H1 (cell line): ENCODE measurements around the gene PLPP7. TPM values are rescaled to one million over a fixed set of nuclear protein-coding genes. Genes with fewer than 3 reads are reported as not detected.

ENCODE experiments used
- polyA plus RNA-seq, 7 experiments: library from polyadenylated mRNA; depleted of rRNA in 3 of 7; stranded (reverse) in 5 of 7; unstranded in 2 of 7; fragments of >200 nt in 5 of 7; fragments of 200-250 nt in 2 of 7; gene quantifications; 1 replicate in 5 of 7; 2 replicates in 1 of 7; 4 replicates in 1 of 7; pipeline versions ENCODE4 v1.2.1 to v1.2.3, GENCODE V29; 2011 to 2013; ENCODE audit warnings: missing spikeins in 2 of 7, mixed read lengths in 2 of 7
- total RNA-seq: library from RNA; stranded (reverse); fragmentation: NEBNext Ultra II Directional; extraction: Animal tissue kit (Norgen Biotek cat#: 25700); gene quantifications from 2 replicates; pipeline ENCODE4 v1.2.1, GENCODE V29; 2021
- TF ChIP-seq, protein P1 (sequence below): fragments of 300-600 bp; sonication (generic); IDR thresholded peaks from 2 replicates; pipeline ENCODE4 v1.7.1; 2012; ENCODE audit warnings: low read length, moderate library complexity, mild to moderate bottlenecking, inconsistent platforms; ENCODE audit not compliant: insufficient replicate concordance

PLPP7 gene
- total and polyA plus RNA-seq, 2 of the 8 experiments (the other 6 are each of a cell fraction or from before 2014, with no cell fraction given) = 3.4 to 3.9 TPM

DNA sequence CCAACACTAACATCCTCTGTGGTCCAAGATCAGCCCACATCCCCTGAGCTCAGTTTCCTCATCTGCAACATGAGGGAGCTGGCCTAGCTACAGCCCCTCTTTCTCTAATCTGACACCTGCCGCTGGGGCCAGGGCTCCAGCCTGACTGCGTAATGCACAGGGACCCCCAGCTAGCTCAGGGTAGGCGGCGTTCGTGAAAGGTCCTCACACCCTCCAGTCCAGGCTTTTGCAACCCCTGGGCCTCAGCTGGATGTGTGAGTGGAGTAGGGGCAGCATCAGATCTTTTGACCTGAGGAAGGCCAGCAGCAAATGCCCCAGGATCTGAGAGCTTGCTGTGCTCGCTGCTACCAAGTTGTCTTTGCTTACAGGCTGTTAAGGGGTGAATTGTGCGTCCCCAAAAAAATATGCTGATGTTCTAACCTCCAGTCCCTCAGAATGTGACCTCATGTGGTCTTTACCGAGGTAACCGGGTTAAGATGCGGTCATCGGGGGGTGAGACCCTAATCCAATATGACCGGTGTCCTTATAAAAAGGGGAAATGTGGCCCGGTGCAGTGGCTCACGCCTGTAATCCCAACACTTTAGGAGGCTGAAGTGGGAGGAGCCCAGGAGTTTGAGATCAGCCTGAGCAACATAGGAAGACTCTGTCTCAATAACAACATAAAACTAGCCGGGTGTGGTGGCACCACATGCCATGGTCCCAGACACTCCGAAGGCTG lies 47.8 kb downstream of the PLPP7 start (continued):
- TF ChIP-seq, protein P1, sequence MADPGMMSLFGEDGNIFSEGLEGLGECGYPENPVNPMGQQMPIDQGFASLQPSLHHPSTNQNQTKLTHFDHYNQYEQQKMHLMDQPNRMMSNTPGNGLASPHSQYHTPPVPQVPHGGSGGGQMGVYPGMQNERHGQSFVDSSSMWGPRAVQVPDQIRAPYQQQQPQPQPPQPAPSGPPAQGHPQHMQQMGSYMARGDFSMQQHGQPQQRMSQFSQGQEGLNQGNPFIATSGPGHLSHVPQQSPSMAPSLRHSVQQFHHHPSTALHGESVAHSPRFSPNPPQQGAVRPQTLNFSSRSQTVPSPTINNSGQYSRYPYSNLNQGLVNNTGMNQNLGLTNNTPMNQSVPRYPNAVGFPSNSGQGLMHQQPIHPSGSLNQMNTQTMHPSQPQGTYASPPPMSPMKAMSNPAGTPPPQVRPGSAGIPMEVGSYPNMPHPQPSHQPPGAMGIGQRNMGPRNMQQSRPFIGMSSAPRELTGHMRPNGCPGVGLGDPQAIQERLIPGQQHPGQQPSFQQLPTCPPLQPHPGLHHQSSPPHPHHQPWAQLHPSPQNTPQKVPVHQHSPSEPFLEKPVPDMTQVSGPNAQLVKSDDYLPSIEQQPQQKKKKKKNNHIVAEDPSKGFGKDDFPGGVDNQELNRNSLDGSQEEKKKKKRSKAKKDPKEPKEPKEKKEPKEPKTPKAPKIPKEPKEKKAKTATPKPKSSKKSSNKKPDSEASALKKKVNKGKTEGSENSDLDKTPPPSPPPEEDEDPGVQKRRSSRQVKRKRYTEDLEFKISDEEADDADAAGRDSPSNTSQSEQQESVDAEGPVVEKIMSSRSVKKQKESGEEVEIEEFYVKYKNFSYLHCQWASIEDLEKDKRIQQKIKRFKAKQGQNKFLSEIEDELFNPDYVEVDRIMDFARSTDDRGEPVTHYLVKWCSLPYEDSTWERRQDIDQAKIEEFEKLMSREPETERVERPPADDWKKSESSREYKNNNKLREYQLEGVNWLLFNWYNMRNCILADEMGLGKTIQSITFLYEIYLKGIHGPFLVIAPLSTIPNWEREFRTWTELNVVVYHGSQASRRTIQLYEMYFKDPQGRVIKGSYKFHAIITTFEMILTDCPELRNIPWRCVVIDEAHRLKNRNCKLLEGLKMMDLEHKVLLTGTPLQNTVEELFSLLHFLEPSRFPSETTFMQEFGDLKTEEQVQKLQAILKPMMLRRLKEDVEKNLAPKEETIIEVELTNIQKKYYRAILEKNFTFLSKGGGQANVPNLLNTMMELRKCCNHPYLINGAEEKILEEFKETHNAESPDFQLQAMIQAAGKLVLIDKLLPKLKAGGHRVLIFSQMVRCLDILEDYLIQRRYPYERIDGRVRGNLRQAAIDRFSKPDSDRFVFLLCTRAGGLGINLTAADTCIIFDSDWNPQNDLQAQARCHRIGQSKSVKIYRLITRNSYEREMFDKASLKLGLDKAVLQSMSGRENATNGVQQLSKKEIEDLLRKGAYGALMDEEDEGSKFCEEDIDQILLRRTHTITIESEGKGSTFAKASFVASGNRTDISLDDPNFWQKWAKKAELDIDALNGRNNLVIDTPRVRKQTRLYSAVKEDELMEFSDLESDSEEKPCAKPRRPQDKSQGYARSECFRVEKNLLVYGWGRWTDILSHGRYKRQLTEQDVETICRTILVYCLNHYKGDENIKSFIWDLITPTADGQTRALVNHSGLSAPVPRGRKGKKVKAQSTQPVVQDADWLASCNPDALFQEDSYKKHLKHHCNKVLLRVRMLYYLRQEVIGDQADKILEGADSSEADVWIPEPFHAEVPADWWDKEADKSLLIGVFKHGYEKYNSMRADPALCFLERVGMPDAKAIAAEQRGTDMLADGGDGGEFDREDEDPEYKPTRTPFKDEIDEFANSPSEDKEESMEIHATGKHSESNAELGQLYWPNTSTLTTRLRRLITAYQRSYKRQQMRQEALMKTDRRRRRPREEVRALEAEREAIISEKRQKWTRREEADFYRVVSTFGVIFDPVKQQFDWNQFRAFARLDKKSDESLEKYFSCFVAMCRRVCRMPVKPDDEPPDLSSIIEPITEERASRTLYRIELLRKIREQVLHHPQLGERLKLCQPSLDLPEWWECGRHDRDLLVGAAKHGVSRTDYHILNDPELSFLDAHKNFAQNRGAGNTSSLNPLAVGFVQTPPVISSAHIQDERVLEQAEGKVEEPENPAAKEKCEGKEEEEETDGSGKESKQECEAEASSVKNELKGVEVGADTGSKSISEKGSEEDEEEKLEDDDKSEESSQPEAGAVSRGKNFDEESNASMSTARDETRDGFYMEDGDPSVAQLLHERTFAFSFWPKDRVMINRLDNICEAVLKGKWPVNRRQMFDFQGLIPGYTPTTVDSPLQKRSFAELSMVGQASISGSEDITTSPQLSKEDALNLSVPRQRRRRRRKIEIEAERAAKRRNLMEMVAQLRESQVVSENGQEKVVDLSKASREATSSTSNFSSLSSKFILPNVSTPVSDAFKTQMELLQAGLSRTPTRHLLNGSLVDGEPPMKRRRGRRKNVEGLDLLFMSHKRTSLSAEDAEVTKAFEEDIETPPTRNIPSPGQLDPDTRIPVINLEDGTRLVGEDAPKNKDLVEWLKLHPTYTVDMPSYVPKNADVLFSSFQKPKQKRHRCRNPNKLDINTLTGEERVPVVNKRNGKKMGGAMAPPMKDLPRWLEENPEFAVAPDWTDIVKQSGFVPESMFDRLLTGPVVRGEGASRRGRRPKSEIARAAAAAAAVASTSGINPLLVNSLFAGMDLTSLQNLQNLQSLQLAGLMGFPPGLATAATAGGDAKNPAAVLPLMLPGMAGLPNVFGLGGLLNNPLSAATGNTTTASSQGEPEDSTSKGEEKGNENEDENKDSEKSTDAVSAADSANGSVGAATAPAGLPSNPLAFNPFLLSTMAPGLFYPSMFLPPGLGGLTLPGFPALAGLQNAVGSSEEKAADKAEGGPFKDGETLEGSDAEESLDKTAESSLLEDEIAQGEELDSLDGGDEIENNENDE = no peak
